AG04449 (cell line): ENCODE data around the gene SPACA7.

Experiments used
- CTCF ChIA-PET: fragments of 350-600 bp; formaldehyde crosslinking; extraction: SDS; loops from one replicate; lab custom pipeline; 2021; ENCODE audit warnings: antibody characterized with exemption; lab: Yijun Ruan, JAX
- POLR2A ChIA-PET: fragments of 400-600, 350-600 bp; formaldehyde crosslinking; extraction: SDS; loops from one replicate; lab custom pipeline; 2020; ENCODE audit warnings: antibody characterized with exemption, inconsistent platforms; lab: Yijun Ruan, JAX
- DNase-seq: peaks from one replicate; pipeline ENCODE4 v3.0.0-alpha.2; 2010; ENCODE audit warnings: low read depth, low spot score
- H3K4me3 ChIP-seq: 2 replicates; pipeline ENCODE4 v1.5.1; 2011; ENCODE audit warnings: low read depth, mild to moderate bottlenecking, control low read depth, low read length
- CTCF ChIP-seq: IDR thresholded peaks from one replicate; pipeline ENCODE4 v1.5.1; 2011; ENCODE audit warnings: mild to moderate bottlenecking, moderate library complexity, low read length, control low read depth, inconsistent platforms; ENCODE audit not compliant: insufficient read depth; ENCODE audit errors: missing control alignments

SPACA7 gene

GRCh38 chr13:112457081-112457480, 80.9 kb downstream of the SPACA7 start:
- no peak for TF ChIP-seq CTCF
- DNase-seq, result no peak
- H3K4me3 ChIP-seq, result no peak overlapping the region
- CTCF ChIA-PET, result no interaction called here
- POLR2A ChIA-PET, result no interaction called here

GRCh38 chr13:112457485-112457884, 81.3 kb downstream of the SPACA7 start:
- ChIA-PET CTCF (no interaction called here), POLR2A (no interaction called here)
- no peak for TF ChIP-seq CTCF
- no peak overlapping the region for H3K4me3 ChIP-seq
- DNase-seq, result no peak

GRCh38 chr13:112462408-112462807, 86.3 kb downstream of the SPACA7 start:
- H3K4me3 ChIP-seq, result no peak overlapping the region
- TF ChIP-seq CTCF, result no peak
- CTCF ChIA-PET, result no interaction called here
- POLR2A ChIA-PET, result no interaction called here
- DNase-seq, result no peak

GRCh38 chr13:112464720-112465119, 88.6 kb downstream of the SPACA7 start:
- TF ChIP-seq CTCF, result no peak
- H3K4me3 ChIP-seq, result no peak overlapping the region
- DNase-seq, result no peak
- CTCF ChIA-PET, result no interaction called here
- POLR2A ChIA-PET, result no interaction called here

- no peak for DNase-seq
- ChIA-PET CTCF (no interaction called here), POLR2A (no interaction called here)
- TF ChIP-seq CTCF, result no peak
- no peak overlapping the region for H3K4me3 ChIP-seq
Measured at GRCh38 chr13:112465251-112466131, 89.3 kb downstream of the SPACA7 start.

- no peak overlapping the region for H3K4me3 ChIP-seq
- ChIA-PET POLR2A (no interaction called here), CTCF (no interaction called here)
- DNase-seq, result no peak
- TF ChIP-seq CTCF, result no peak
Measured at GRCh38 chr13:112466132-112467058, 90.2 kb downstream of the SPACA7 start.
